ENCODE measurements around the gene SDK1.

- TF ChIP-seq POLR2A (IDR thresholded peaks at IDR 0.05) (no peak), CTCF (IDR thresholded peaks at IDR 0.05) (no peak)
These were observed 531.1 kb downstream of the SDK1 start for GRCh38 chr7:3832199-3832598.
